Neural progenitor cell (in vitro differentiated cells): ENCODE data around the gene SAMD4A.

Source experiments
- CTCF ChIP-seq: fragments of 200-600 bp; sonication (generic); IDR thresholded peaks from 2 replicates; pipeline ENCODE4 v1.5.1; 2017; ENCODE audit warnings: antibody characterized with exemption, mild to moderate bottlenecking
- EZH2 ChIP-seq: fragments of 200-600 bp; sonication (generic); IDR thresholded peaks from 2 replicates; pipeline ENCODE4 v1.6.1; 2017; ENCODE audit warnings: antibody characterized with exemption, mild to moderate bottlenecking, moderate library complexity

GRCh38 chr14:54834081-54834480, 267.2 kb downstream of the SAMD4A start:
- TF ChIP-seq CTCF: no peak
- no peak for TF ChIP-seq EZH2
